Measurements from ENCODE around the gene ZFP2. TPM values are rescaled to one million over a fixed set of nuclear protein-coding genes. Genes with fewer than 3 reads are reported as not detected.

ZFP2 gene
- total RNA-seq, 1 experiment from 2014 or later: 0.29 TPM

DNA sequence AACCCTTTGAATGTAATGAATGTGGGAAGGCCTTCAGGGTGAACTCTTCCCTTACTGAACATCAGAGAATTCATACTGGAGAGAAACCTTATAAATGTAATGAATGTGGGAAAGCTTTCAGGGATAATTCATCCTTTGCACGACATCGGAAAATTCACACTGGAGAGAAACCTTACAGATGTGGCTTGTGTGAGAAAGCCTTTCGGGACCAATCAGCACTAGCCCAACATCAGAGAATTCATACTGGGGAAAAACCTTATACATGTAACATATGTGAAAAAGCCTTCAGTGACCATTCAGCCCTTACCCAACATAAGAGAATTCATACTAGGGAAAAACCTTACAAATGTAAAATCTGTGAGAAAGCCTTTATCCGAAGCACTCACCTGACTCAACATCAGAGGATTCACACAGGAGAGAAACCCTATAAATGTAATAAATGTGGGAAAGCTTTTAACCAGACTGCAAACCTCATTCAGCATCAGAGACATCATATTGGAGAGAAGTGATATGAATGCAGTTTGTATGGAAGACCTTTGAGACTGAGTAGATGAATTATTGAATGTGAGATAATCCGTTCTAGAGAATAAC lies 69.8 kb downstream of the ZFP2 start:
- DNase-seq: no peak
- CTCF ChIA-PET: no interaction called here

DNA sequence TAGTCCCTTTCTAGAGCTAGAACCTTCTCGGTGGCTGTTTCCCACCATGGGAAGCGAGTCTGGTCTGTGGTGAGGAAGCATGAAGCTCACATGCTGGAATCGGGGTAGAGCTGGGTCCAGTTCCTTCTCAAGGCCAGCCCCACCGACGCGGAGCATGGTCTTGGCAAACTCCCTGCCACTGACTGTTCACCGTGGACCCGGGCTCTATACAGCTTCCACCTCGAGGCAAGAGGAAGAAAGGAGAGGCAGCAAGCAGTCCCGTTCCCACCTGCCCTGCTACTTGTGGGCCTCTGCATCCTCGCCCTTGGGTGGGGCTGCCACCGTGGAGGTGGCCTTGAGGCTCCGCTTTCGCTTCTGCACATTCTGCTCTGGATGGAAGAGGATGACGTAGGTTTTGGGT lies 85.7 kb downstream of the ZFP2 start:
- ChIA-PET POLR2A (no interaction called here), CTCF (no interaction called here)
- no peak overlapping the region for H3K27ac Mint-ChIP-seq (ENCODE audit: unreplicated experiment)
- no peak for DNase-seq
- Histone ChIP-seq H3K4me1 (no peaks in the 10 kb centered on the region), H3K27me3 (replicated peaks; ENCODE audit: control insufficient read depth, insufficient read depth, low read length) (no peaks in the 10 kb centered on the region), H3K9me3 (peaks cover 19% of the 10 kb centered on the region), H3K4me3 (ENCODE audit: low read depth, low read length) (no peak overlapping the region), H3K36me3 (ENCODE audit: control insufficient read depth, insufficient read depth, low read length) (no peaks in the 10 kb centered on the region)
- H3K4me1 Mint-ChIP-seq (ENCODE audit: low read depth, unreplicated experiment): no peaks in the 10 kb centered on the region
- intact Hi-C loops (cut with micrococcal nuclease; ENCODE audit: unreplicated experiment): no loop called here
- TF ChIP-seq, protein P1, sequence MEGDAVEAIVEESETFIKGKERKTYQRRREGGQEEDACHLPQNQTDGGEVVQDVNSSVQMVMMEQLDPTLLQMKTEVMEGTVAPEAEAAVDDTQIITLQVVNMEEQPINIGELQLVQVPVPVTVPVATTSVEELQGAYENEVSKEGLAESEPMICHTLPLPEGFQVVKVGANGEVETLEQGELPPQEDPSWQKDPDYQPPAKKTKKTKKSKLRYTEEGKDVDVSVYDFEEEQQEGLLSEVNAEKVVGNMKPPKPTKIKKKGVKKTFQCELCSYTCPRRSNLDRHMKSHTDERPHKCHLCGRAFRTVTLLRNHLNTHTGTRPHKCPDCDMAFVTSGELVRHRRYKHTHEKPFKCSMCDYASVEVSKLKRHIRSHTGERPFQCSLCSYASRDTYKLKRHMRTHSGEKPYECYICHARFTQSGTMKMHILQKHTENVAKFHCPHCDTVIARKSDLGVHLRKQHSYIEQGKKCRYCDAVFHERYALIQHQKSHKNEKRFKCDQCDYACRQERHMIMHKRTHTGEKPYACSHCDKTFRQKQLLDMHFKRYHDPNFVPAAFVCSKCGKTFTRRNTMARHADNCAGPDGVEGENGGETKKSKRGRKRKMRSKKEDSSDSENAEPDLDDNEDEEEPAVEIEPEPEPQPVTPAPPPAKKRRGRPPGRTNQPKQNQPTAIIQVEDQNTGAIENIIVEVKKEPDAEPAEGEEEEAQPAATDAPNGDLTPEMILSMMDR (IDR thresholded peaks at IDR 0.05; ENCODE audit: insufficient read depth in 1 of 2, low read depth in 1 of 2, low read length in 1 of 2, severe bottlenecking in 1 of 2, unreplicated experiment in 1 of 2): no peak
- no peaks in the 10 kb centered on the region for H3K36me3 Mint-ChIP-seq (ENCODE audit: insufficient read depth, unreplicated experiment)
- H3K27me3 Mint-ChIP-seq (ENCODE audit: insufficient read depth, unreplicated experiment): no peaks in the 10 kb centered on the region
- no TSS peak for BruUV-seq (replicated peaks)
- H3K9me3 Mint-ChIP-seq (ENCODE audit: unreplicated experiment): peaks cover 56% of the 10 kb centered on the region
- no peak overlapping the region for H3K4me3 Mint-ChIP-seq (ENCODE audit: unreplicated experiment)

More for the DNA sequence above, 69.8 kb downstream of the ZFP2 start:
- POLR2A ChIA-PET: no interaction called here
- Mint-ChIP-seq H3K27me3 (ENCODE audit: insufficient read depth, unreplicated experiment) (no peaks in the 10 kb centered on the region), H3K27ac (ENCODE audit: unreplicated experiment) (no peak overlapping the region), H3K36me3 (ENCODE audit: insufficient read depth, unreplicated experiment) (peaks cover 6% of the 10 kb centered on the region), H3K4me1 (ENCODE audit: low read depth, unreplicated experiment) (no peaks in the 10 kb centered on the region), H3K4me3 (ENCODE audit: unreplicated experiment) (no peak overlapping the region), H3K9me3 (ENCODE audit: unreplicated experiment) (peaks cover 89% of the 10 kb centered on the region)
- Histone ChIP-seq H3K4me1 (no peaks in the 10 kb centered on the region), H3K9me3 (peaks cover 44% of the 10 kb centered on the region), H3K36me3 (ENCODE audit: control insufficient read depth, insufficient read depth, low read length) (no peaks in the 10 kb centered on the region), H3K4me3 (ENCODE audit: low read depth, low read length) (no peak overlapping the region), H3K27me3 (replicated peaks; ENCODE audit: control insufficient read depth, insufficient read depth, low read length) (no peaks in the 10 kb centered on the region)
- intact Hi-C loops (cut with micrococcal nuclease; ENCODE audit: unreplicated experiment): no loop called here
- TF ChIP-seq, protein P1 (IDR thresholded peaks at IDR 0.05; ENCODE audit: insufficient read depth in 1 of 2, low read depth in 1 of 2, low read length in 1 of 2, severe bottlenecking in 1 of 2, unreplicated experiment in 1 of 2): no peak
- BruUV-seq (replicated peaks): no TSS peak

Other genes starting within 250 kb of the ZFP2 start
- gene ZNF354A, start 165.3 kb upstream of the ZFP2 start, total RNA-seq (2022): 10.5 and 11.8 TPM in 2 replicates
- gene ZNF354B, start 36.0 kb upstream of the ZFP2 start, total RNA-seq (2022): 21.0 and 22.3 TPM in 2 replicates
- gene ZNF454, start 45.3 kb downstream of the ZFP2 start, total RNA-seq (2022): 0.28 TPM in 1 of 2 replicates, not detected in the other
- gene GRM6, start 99.4 kb downstream of the ZFP2 start, total RNA-seq (2022): not detected in 2 replicates
- gene ZNF879, start 127.9 kb downstream of the ZFP2 start, total RNA-seq (2022): 2.7 and 3.0 TPM in 2 replicates
- not detected in 2 replicates for gene ZNF354C, start 164.5 kb downstream of the ZFP2 start, total RNA-seq (2022)